ENCODE measurements around the gene CNNM3.

CNNM3 gene

DNA sequence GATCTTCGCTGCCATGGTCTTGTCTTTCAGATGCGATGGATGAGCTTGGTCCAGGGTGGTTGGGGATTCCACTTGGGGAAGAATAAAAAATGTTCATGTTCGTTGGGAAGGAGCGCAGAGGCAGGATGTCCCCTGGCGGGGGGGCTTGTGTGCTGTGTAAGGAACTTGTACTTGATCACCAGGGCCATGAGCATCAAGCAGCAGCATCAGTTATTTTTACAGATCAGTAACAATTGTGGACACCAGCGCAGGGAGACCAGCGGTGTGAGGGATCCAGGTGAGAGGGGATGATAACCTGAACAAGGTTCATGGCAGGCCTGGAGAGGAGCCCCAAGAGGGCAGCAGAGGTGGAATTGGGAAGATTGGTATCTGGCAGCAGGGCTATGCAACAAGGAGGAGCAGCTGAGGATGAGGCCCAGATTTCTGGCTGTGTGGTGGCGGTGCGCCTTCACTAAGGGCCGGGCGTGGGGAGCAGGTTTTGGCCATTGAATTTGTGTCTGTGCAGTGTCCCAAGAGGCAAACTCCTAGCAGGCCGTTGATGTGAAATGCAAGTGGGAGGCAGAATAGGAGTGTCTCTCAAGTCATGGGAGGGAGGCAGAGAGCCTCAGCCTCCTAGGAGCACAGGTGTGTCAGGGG is 3.9 kb downstream of the CNNM3 start:
- no peak overlapping the region for H3K4me3 ChIP-seq (ENCODE audit: low read length)
- no peak for TF ChIP-seq ZNF274 (IDR thresholded peaks at IDR 0.05; ENCODE audit: low read depth, low read length)

DNA sequence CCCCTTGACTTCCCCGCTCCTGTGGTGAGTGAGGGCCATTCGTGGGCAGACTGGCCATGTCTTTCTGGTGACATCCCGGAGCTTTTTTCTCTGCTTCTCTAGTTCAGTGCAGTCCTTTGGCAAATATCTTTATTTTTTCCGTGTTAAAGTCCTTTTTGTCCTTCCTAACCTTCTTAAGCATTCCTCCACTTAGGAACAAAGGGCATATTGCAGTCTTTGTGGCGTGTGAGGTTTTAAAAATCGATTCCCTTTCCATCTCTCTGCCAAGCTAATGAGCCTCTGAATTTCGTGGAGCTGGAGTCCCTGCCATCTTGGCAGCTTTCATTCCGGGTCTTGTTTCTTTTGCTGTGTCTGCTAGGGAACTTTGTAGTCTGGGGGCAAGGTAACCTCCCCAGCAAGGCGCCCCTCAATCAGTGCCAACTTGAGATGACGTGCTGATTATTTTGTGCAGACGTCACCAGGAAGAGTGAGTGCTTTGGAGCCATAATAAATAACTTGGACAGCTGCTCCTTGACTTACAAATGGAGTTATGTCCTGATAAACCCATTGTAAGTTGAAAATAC is 5.1 kb downstream of the CNNM3 start:
- no peak overlapping the region for H3K4me3 ChIP-seq (ENCODE audit: low read length)
- TF ChIP-seq ZNF274 (IDR thresholded peaks at IDR 0.05; ENCODE audit: low read depth, low read length): no peak

DNA sequence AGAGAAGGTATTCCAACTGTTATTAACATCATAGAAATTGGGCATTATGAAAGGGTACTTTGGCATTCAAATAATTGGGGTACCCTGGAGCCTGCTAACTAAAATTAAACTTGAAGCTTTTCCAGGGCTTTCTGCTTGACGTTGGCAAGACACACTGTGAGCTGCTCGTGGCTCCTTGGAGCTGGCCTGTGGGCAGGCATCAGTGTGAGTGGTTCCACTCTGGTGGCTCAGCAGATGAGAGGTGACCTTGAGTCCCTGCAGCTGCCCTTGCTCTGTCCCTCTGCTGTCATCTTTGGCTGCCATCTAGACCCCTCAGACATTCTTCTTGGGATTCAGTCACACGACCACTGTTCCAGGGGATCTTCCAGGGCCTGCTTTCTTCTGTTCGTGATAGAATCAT is 6.7 kb downstream of the CNNM3 start:
- no peak for TF ChIP-seq ZNF274 (IDR thresholded peaks at IDR 0.05; ENCODE audit: low read depth, low read length)
- no peak overlapping the region for H3K4me3 ChIP-seq (ENCODE audit: low read length)

DNA sequence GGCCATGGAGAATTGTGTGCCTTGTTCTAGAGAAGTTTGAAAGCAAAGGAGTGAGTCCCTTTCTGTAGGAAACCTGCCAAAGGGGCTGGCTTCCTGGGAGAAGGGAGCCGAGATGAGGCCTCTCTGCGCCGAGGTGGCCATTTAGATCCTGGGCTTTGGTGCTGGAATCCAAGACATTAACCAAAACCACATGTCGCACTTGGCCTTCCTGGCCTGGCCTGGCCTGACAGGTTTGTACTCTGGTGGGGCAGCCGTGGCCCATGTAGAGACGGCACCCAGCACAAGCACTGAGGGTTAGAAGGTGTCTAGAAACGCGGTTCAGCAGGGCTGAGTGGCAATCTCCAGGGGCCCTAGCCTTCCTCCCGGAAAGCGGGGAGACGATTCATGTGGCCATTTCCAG is 7.1 kb downstream of the CNNM3 start:
- no peak for TF ChIP-seq ZNF274 (IDR thresholded peaks at IDR 0.05; ENCODE audit: low read depth, low read length)
- no peak overlapping the region for H3K4me3 ChIP-seq (ENCODE audit: low read length)

DNA sequence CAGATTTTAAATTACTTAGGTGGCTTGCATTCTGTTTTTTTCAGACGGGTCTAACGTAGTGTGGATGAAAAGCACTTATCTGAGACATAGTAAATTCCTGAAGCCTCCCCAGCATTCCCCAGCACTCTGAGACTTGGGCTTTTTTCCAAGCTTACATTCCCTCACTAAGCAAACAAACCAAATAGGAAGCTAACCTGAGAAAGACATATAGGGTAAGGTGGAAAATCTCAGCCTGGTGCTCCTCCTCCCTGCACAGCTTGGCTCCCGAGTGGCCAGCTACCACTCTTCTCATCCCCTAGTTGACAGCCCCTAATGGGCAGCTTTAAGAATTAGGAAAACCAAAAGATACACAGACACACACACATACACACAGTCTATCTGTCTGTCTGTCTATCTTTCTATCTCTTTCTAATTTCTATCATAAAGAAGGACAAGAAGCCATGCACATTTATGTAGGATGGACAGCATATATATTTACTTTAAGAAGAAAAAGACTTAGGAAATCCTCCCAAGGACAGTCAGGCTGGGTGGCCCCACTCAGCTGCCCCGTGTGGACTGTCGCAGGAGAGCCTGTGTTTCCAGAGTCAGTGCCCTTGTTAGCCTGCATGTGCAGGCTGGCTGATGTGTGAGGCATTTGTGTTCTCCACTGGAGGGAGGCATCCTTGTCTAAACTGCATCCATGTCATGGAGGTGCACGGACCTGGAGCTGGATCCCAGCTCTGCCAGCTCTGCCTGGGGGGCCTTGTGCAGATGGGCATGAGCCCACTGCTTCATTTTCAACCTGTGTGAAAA is 8.2 kb downstream of the CNNM3 start:
- no peak for TF ChIP-seq ZNF274 (IDR thresholded peaks at IDR 0.05; ENCODE audit: low read depth, low read length)
- H3K4me3 ChIP-seq (ENCODE audit: low read length): no peak overlapping the region

DNA sequence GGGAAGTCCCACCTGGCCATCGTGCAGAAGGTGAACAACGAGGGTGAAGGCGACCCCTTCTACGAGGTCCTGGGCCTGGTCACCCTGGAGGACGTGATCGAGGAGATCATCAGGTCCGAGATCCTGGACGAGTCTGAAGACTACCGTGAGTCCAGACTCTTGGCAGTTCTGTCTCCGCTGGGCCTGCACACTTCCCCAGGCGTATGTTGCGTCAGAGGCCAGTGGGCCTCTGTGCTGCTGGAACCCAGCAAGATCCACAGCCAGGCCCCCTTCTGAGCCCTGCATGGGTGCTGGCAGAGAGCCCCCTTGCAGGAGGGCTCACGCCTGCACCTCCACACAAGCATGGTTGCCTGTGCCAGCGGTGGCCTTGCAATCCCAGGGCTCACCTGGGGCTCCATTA is 9.0 kb downstream of the CNNM3 start:
- TF ChIP-seq ZNF274 (IDR thresholded peaks at IDR 0.05; ENCODE audit: low read depth, low read length): no peak
- no peak overlapping the region for H3K4me3 ChIP-seq (ENCODE audit: low read length)

DNA sequence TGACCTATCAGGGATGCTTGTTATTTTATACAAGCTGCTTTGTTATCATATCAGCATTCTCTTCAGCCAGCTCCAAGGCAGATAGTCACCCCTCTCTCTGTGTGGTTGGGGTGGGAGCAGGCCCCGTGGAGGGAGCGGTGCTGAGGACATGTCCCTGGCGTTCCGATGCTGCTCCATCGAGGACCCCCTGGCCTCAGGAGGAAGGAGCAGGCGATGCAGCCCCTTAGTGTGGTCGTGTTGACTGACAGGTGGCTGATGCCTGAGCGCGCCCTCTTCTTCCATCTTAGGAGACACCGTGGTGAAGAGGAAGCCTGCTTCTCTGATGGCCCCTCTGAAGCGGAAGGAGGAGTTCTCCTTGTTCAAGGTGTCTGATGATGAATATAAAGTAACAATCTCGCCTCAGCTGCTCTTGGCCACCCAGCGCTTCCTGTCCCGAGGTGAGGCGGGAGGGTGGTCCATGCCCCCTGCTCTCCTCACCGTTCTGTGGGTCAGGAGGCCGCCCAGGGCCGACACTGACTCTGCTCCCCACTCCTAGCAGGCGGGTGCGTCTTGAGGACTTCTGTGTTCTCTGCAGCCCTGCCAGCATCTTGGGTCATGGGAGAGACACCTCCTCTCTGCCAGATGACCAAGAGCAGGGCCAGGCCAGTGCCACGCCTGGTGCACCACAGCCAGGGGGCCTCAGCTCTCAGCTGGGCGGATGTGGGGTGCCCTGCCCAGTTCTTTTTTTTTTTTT is 10.6 kb downstream of the CNNM3 start:
- no peak for TF ChIP-seq ZNF274 (IDR thresholded peaks at IDR 0.05; ENCODE audit: low read depth, low read length)
- no peak overlapping the region for H3K4me3 ChIP-seq (ENCODE audit: low read length)

DNA sequence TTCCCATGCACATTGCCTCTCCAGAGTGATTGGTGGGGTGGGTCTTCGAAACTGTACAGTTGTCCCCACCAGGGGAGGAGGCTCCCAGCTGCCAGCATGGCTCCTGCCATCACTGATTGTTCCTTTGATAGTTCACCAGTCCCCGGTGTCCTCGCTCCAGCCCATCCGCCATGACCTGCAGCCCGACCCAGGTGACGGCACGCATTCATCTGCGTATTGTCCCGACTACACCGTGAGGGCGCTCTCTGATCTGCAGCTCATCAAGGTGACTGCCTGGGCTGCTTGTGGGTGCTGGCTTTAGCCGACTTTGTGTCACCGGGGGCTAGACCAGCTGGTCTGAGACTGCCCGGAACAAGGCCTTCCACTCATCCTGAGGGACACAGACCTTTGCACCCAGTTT is 12.4 kb downstream of the CNNM3 start:
- TF ChIP-seq ZNF274 (IDR thresholded peaks at IDR 0.05; ENCODE audit: low read depth, low read length): no peak
- H3K4me3 ChIP-seq (ENCODE audit: low read length): no peak overlapping the region

DNA sequence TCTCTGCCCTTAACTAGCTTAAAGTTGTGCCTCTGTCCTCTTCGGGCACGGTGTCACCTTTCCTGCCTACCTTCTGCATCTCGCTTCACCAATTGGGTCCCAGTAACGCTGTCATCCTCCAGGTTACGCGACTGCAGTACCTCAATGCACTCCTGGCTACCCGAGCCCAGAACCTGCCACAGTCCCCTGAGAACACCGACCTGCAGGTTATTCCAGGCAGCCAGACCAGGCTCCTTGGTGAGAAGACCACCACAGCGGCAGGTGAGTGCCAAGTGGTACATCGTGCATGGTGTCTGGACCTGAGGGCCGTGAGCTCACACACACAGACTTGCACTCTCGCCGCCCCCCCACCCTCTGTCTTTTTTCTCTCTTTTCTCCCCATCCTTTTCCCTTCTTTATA is 12.8 kb downstream of the CNNM3 start:
- TF ChIP-seq ZNF274 (IDR thresholded peaks at IDR 0.05; ENCODE audit: low read depth, low read length): no peak
- H3K4me3 ChIP-seq (ENCODE audit: low read length): no peak overlapping the region

DNA sequence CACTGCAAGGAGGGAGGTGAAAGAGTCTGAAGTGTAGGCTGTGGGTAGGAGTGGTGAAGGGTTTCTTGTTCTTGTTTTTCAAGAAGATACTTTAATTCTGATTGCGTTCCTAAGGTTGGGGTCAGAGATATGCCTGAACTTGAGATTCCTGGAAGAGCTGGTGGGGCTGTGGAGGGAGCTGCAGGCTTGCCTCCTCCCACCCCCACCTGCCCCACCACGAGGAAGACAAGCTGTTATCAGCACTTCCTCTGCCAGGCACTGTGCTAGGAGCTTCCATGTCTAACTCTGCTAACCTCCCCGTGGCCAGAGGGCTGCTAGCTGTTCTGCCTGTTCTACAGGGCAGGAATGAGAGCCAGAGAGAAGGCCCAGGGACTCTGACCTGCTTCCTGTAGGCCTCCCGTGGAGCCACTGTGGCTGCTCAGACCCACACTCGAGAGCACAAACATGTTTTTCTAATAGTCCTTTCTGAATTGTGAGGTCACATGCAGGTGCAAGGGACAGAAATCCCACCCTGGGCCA is 14.0 kb downstream of the CNNM3 start:
- H3K4me3 ChIP-seq (ENCODE audit: low read length): no peak overlapping the region
- no peak for TF ChIP-seq ZNF274 (IDR thresholded peaks at IDR 0.05; ENCODE audit: low read depth, low read length)

DNA sequence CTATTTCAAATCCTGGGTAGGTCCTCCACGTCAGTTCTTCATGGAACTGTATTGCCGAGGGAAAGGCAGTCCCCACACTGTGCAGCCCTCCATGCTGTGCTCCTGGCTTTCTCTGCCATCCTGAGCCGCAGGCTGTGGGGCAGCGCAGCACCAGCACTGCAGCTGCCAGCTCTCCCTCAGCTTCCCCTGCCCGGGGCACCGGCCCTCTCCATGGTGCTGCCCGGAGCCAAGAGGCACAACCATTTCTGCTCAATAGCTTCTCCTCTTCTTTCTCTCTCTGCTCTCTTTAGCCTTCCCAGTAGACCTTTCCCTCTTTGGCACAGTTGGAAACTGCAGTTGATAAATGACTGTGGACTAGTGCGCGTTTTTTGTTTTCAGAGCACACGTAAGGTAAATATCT is 15.6 kb downstream of the CNNM3 start:
- no peak for TF ChIP-seq ZNF274 (IDR thresholded peaks at IDR 0.05; ENCODE audit: low read depth, low read length)
- no peak overlapping the region for H3K4me3 ChIP-seq (ENCODE audit: low read length)

DNA sequence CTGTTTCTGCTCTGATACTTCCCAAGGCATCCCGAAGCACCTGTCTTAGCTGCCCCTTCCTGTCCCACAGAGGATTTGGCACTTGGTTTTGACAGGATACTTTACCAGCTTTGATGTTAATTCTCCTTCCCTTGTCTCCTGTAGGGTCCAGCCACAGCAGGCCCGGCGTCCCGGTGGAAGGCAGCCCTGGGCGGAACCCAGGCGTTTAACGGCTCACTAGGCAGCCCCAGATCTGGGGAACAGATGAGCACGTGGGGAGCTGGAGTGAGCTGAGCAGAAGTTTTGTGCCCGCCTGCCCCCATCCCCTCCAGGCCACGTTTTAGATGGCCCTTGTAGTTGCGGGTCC is 16.3 kb downstream of the CNNM3 start:
- no peak for TF ChIP-seq ZNF274 (IDR thresholded peaks at IDR 0.05; ENCODE audit: low read depth, low read length)
- H3K4me3 ChIP-seq (ENCODE audit: low read length): no peak overlapping the region

DNA sequence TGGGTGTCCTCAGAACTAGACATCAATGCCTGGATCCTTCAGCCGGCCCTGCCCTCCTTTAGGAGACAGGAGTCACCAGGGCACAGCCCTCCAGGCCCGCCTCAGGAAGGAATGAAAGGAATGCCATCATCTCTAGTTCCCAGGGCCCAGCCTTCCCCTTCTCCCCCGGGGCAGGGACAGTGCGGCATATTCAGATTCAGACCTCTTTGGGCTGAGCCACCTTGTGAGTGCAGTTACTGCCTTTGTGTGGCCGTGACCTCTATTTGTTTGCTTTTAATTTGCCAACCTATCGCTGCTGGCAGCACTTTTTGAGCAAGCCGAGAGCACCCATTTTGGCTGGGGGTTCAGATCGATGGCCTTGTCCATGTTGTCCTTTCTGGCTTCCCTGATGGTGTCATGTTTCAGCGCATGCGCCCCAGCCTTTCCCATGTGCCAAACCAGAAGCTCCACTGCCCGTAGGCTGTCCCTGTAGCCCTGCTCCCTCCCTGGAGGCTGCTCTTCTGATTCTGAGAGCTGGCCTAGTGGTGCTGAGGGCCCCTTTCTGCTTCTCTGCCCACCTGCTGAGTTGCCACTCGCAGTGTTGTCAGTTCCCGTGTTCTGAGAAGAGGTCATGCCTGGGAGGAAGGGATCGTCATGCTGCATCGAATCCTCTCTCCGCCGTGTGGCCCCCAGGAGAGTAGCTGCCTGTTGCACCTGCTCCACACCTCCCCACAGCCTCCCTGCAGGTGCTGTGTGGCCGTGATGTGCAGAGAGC is 16.9 kb downstream of the CNNM3 start:
- no peak overlapping the region for H3K4me3 ChIP-seq (ENCODE audit: low read length)
- no peak for TF ChIP-seq ZNF274 (IDR thresholded peaks at IDR 0.05; ENCODE audit: low read depth, low read length)

DNA sequence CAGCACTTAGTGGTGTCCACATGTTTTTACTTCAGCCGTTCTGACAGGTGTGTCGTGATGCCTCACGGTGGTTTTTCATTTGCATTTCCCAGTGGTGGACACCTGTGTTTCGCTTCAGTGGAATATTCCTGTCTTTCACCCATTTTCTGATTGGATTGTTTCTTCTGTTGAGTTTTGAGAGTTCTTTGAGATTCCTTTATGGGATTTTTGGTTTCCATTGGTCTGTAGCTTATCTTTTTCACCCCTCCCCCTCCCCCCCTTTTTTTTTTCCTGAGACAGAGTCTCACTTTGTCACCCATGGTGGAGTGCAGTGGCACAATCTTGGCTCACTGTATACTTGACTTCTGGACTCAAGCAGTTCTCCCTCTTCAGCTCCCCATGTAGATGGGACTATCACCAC is 19.8 kb downstream of the CNNM3 start:
- H3K4me3 ChIP-seq (ENCODE audit: low read length): no peak overlapping the region
- TF ChIP-seq ZNF274 (IDR thresholded peaks at IDR 0.05; ENCODE audit: low read depth, low read length): no peak
